Panc1 (cell line): Measurements from ENCODE around the gene PHACTR2. TPM values are rescaled to one million over a fixed set of nuclear protein-coding genes. Genes with fewer than 3 reads are reported as not detected.

Source experiments
- ATAC-seq: fragments of 200-7000 bp; cut with Tn5 transposase; 2 replicates; pipeline ENCODE4 v1.9.1; 2020; ENCODE audit warnings: mild to moderate bottlenecking, moderate library complexity
- BruUV-seq: library from RNA; stranded (reverse); fragments of 400-500 nt; replicated peaks from 2 replicates; lab custom pipeline; 2021; lab: Mats Ljungman, UMichigan
- CTCF ChIA-PET: fragments of 300-600 bp; sonication (Branson Sonifier 250); formaldehyde crosslinking; loops from one replicate; lab custom pipeline; 2022; ENCODE audit warnings: antibody characterized with exemption; lab: Charles Lee
- POLR2A ChIA-PET: fragments of 300-600 bp; sonication (Branson Sonifier 250); formaldehyde crosslinking; loops from one replicate; lab custom pipeline; 2022; ENCODE audit warnings: antibody characterized with exemption; lab: Charles Lee
- DNase-seq: peaks from one replicate; pipeline ENCODE4 v3.0.0-alpha.2; 2010; ENCODE audit warnings: low read depth, low spot score
- H3K27ac ChIP-seq: 2 replicates; pipeline ENCODE4 v1.5.1; 2011; ENCODE audit warnings: mild to moderate bottlenecking, low read length, inconsistent platforms
- H3K27me3 ChIP-seq: fragments of 200-500 bp; sonication (Bioruptor generic); 2 replicates; pipeline ENCODE4 v1.6.0; 2014; ENCODE audit warnings: low read length, inconsistent platforms; ENCODE audit not compliant: control insufficient read depth, insufficient read depth
- H3K36me3 ChIP-seq: fragments of 200-500 bp; sonication (Bioruptor generic); 2 replicates; pipeline ENCODE4 v1.5.1; 2014; ENCODE audit warnings: inconsistent platforms, mild to moderate bottlenecking, low read length, moderate library complexity; ENCODE audit not compliant: control insufficient read depth, insufficient read depth
- H3K4me1 ChIP-seq: 2 replicates; pipeline ENCODE4 v1.5.1; 2011; ENCODE audit warnings: inconsistent platforms, mild to moderate bottlenecking, low read length, moderate library complexity; ENCODE audit not compliant: control insufficient read depth, insufficient read depth
- H3K4me3 ChIP-seq, 2 experiments: 2 replicates each; pipeline ENCODE4 v1.5.1; 2011 to 2012; ENCODE audit warnings: low read depth in 2 of 2, low read length in 2 of 2, mild to moderate bottlenecking in 2 of 2, inconsistent platforms in 1 of 2, moderate library complexity in 1 of 2
- H3K9me3 ChIP-seq: fragments of 200-500 bp; sonication (Bioruptor generic); 2 replicates; pipeline ENCODE4 v1.5.1; 2014; ENCODE audit warnings: low read depth, mild to moderate bottlenecking, inconsistent platforms, low read length, moderate library complexity; ENCODE audit not compliant: control insufficient read depth, insufficient read depth
- CTCF ChIP-seq: fragments of 450-650 bp; IDR thresholded peaks from 2 replicates; pipeline ENCODE4 v1.5.1; 2017; ENCODE audit warnings: mild to moderate bottlenecking
- POLR2AphosphoS5 ChIP-seq: IDR thresholded peaks from 2 replicates; pipeline ENCODE4 v1.6.1; 2012; ENCODE audit warnings: mild to moderate bottlenecking, low read depth, low read length, moderate library complexity
- REST ChIP-seq, 2 experiments: IDR thresholded peaks; 2 replicates each; pipeline ENCODE4 v1.6.1; 2011 to 2012; ENCODE audit warnings: low read depth in 2 of 2, control low read depth in 1 of 2, low read length in 1 of 2, mild to moderate bottlenecking in 1 of 2, moderate library complexity in 1 of 2; ENCODE audit not compliant: insufficient read depth in 1 of 2
- SIN3A ChIP-seq: IDR thresholded peaks from 2 replicates; pipeline ENCODE4 v1.6.1; 2012; ENCODE audit warnings: low read depth, mild to moderate bottlenecking, low read length, moderate library complexity, borderline replicate concordance; ENCODE audit not compliant: insufficient read depth
- TCF7L2 ChIP-seq: IDR thresholded peaks from 2 replicates; pipeline ENCODE4 v1.6.1; 2011; ENCODE audit warnings: mild to moderate bottlenecking, low read depth, low read length, inconsistent platforms
- in situ Hi-C: cut with HindIII; loops from 2 replicates; pipeline ENCODE4 v1.10.0; 2016; ENCODE audit warnings: low sequenced_read_pairs, low pct_unique_long_range_greater_than_20kb
- intact Hi-C: fragments of 100-400 bp; cut with micrococcal nuclease; formaldehyde crosslinking; loops from one replicate; pipeline ENCODE4 v1.10.0; 2022; ENCODE audit not compliant: unreplicated experiment
- total RNA-seq: library from RNA; stranded (reverse); gene quantifications from one replicate; pipeline ENCODE4 v1.2.1, GENCODE V29; 2021; ENCODE audit not compliant: unreplicated experiment

PHACTR2 gene
- total RNA-seq, 1 experiment from 2014 or later: 59.9 TPM

- no TSS peak for BruUV-seq
- Histone ChIP-seq H3K9me3 (no peaks in the 10 kb centered on the region), H3K4me3 (no peak overlapping the region), H3K36me3 (no peaks in the 10 kb centered on the region; the same call in 1 of the 2 replicates), H3K27me3 (no peaks in the 10 kb centered on the region), H3K4me1 (no peaks in the 10 kb centered on the region), H3K27ac (no peak overlapping the region)
- TF ChIP-seq SIN3A (no peak), POLR2AphosphoS5 (no peak), CTCF (no peak), REST (IDR thresholded peaks at IDR 0.05; ENCODE audit: insufficient read depth in 1 of 2, low read depth in 2 of 2, low read length in 1 of 2) (no peak), TCF7L2 (no peak)
- ChIA-PET CTCF (no interaction called here), POLR2A (no interaction called here)
- no peak for DNase-seq
- no peak for ATAC-seq
- in situ Hi-C loops (no loop called here), intact Hi-C loops (no loop called here)
Measured at GRCh38 chr6:143724876-143725275, 47.1 kb downstream of the PHACTR2 start.

- TF ChIP-seq REST (IDR thresholded peaks at IDR 0.05; ENCODE audit: insufficient read depth in 1 of 2, low read depth in 2 of 2, low read length in 1 of 2): no peak
- no peak for TF ChIP-seq SIN3A
- no peak for TF ChIP-seq POLR2AphosphoS5
- TF ChIP-seq CTCF: no peak
- no peak for TF ChIP-seq TCF7L2
Measured at GRCh38 chr6:143726015-143726647, 48.4 kb downstream of the PHACTR2 start.

More at GRCh38 chr6:143726015-143726647, 48.4 kb downstream of the PHACTR2 start:
- Histone ChIP-seq H3K27ac (no peak overlapping the region), H3K4me1 (no peaks in the 10 kb centered on the region), H3K9me3 (no peaks in the 10 kb centered on the region), H3K36me3 (no peaks in the 10 kb centered on the region; the same call in 1 of the 2 replicates), H3K27me3 (no peaks in the 10 kb centered on the region), H3K4me3 (no peak overlapping the region)
- in situ Hi-C loops: no loop called here
- ChIA-PET CTCF (no interaction called here), POLR2A (no interaction called here)
- no TSS peak for BruUV-seq
- DNase-seq: no peak
- no peak for ATAC-seq
- intact Hi-C loops: no loop called here
